Uterus (tissue), 4 donors: ENCODE data around the gene IGFBP4. TPM values are rescaled to one million over a fixed set of nuclear protein-coding genes. Genes with fewer than 3 reads are reported as not detected.

ENCODE experiments used
- DNase-seq, 2 donors: peaks; one replicate each; pipeline ENCODE4 v3.0.0-alpha.2; 2019 to 2020
- H3K27ac ChIP-seq, 2 donors: fragments of 200-600 bp; sonication (generic); 1 replicate in 1 of 2; 2 replicates in 1 of 2; pipeline ENCODE4 v1.5.1; 2016 to 2018
- H3K27me3 ChIP-seq, 2 donors: fragments of 200-600 bp; sonication (generic); one replicate each; pipeline ENCODE4 v1.5.1; 2018 to 2019; ENCODE audit warnings: control low read depth in 1 of 2
- H3K36me3 ChIP-seq, 2 donors: fragments of 200-600 bp; sonication (generic); one replicate each; pipeline ENCODE4 v1.5.1; 2019; ENCODE audit warnings: control low read depth in 1 of 2
- H3K4me1 ChIP-seq, 2 donors: fragments of 200-600 bp; sonication (generic); one replicate each; pipeline ENCODE4 v1.5.1; 2018 to 2019; ENCODE audit warnings: control low read depth in 1 of 2
- H3K4me3 ChIP-seq, 2 donors: fragments of 200-600 bp; sonication (generic); 1 replicate in 1 of 2; 2 replicates in 1 of 2; pipeline ENCODE4 v1.5.1; 2018 to 2019; ENCODE audit warnings: mild to moderate bottlenecking in 1 of 2
- H3K9me3 ChIP-seq, 2 donors: fragments of 200-600 bp; sonication (generic); one replicate each; pipeline ENCODE4 v1.5.1; 2019; ENCODE audit warnings: control low read depth in 1 of 2
- CTCF ChIP-seq, 4 experiments: fragments of 200-600 bp in 2 of 4; fragments of 450-650 bp in 2 of 4; sonication (generic) in 2 of 4; IDR thresholded peaks; one replicate each; pipeline ENCODE4 v1.5.1; 2016 to 2019; ENCODE audit warnings: antibody characterized with exemption in 4 of 4, mild to moderate bottlenecking in 2 of 4, moderate library complexity in 1 of 4
- POLR2A ChIP-seq, 2 donors: fragments of 450-650 bp; IDR thresholded peaks; one replicate each; pipeline ENCODE4 v1.6.1; 2016; ENCODE audit warnings: antibody characterized with exemption in 2 of 2, mild to moderate bottlenecking in 1 of 2, moderate library complexity in 1 of 2
- intact Hi-C: fragments of 100-400 bp; cut with DNase I; formaldehyde crosslinking; loops from one replicate; pipeline ENCODE4 v1.15.1; 2023; ENCODE audit warnings: low total_unique reads
- total RNA-seq, 4 donors: library from RNA; depleted of rRNA in 3 of 4; stranded (reverse); fragments of >200 nt in 3 of 4; gene quantifications; one replicate each; pipeline versions ENCODE4 v1.1.0 to v1.2.4, GENCODE V29; 2014 to 2023
- donor health status: DM: yes; HTN: yes; CAD: no.

The IGFBP4 gene
- total RNA-seq, 4 donors from 2014 or later = 331 to 1,351 (median 418) TPM

- TF ChIP-seq CTCF (IDR thresholded peaks at IDR 0.05) (no peak), POLR2A (IDR thresholded peaks at IDR 0.05) (no peak)
- intact Hi-C loops = loop anchor here (10.0 kb wide), 1 partner anchor 61 kb away; no protein-coding TSS in a partner anchor
- no peaks in the 10 kb centered on the region for H3K9me3 ChIP-seq
Measured at GRCh38 chr17:40473573-40474365, 30.5 kb downstream of the IGFBP4 start.

GRCh38 chr17:40474419-40475002 lies 31.3 kb downstream of the IGFBP4 start:
- Histone ChIP-seq H3K27me3 (no peaks in the 10 kb centered on the region), H3K9me3 (no peaks in the 10 kb centered on the region), H3K27ac (peak overlapping the region; percentile 41 to 51), H3K4me1 (peaks cover 0 to 10% of the 10 kb centered on the region in 2 donors), H3K4me3 (no peak overlapping the region), H3K36me3 (no peaks in the 10 kb centered on the region)
- no peak for TF ChIP-seq CTCF (IDR thresholded peaks at IDR 0.05)
- TF ChIP-seq POLR2A (IDR thresholded peaks at IDR 0.05) = no peak
- intact Hi-C loops = loop anchor here (5.0 to 10.0 kb wide), 2 partner anchors 32 to 60 kb away; partner anchors contain the start of gene IGFBP4
- DNase-seq = peak; percentile 53 to 62

More at GRCh38 chr17:40473573-40474365, 30.5 kb downstream of the IGFBP4 start:
- Histone ChIP-seq H3K36me3 (no peaks in the 10 kb centered on the region), H3K27ac (peak overlapping the region; percentile 51 to 58), H3K27me3 (no peaks in the 10 kb centered on the region), H3K4me3 (no peak overlapping the region), H3K4me1 (peaks cover 0 to 10% of the 10 kb centered on the region in 2 donors)
- no peak for DNase-seq

- TF ChIP-seq POLR2A (IDR thresholded peaks at IDR 0.05) = no peak
- TF ChIP-seq CTCF (IDR thresholded peaks at IDR 0.05) = no peak
- Histone ChIP-seq H3K27ac (peak overlapping the region; percentile 41 to 51), H3K4me1 (peaks cover 0 to 10% of the 10 kb centered on the region in 2 donors), H3K4me3 (no peak overlapping the region), H3K27me3 (no peaks in the 10 kb centered on the region), H3K9me3 (no peaks in the 10 kb centered on the region), H3K36me3 (no peaks in the 10 kb centered on the region)
- no peak for DNase-seq
- intact Hi-C loops = loop anchor here (5.0 to 10.0 kb wide), 2 partner anchors 33 to 59 kb away; partner anchors contain the start of gene IGFBP4
Measured at GRCh38 chr17:40475234-40475908, 32.1 kb downstream of the IGFBP4 start.

GRCh38 chr17:40477796-40478195 lies 34.5 kb downstream of the IGFBP4 start:
- Histone ChIP-seq H3K4me1 (no peaks in the 10 kb centered on the region), H3K27ac (no peak overlapping the region), H3K9me3 (no peaks in the 10 kb centered on the region), H3K27me3 (no peaks in the 10 kb centered on the region), H3K36me3 (no peaks in the 10 kb centered on the region), H3K4me3 (no peak overlapping the region)
- TF ChIP-seq POLR2A (IDR thresholded peaks at IDR 0.05) (no peak), CTCF (IDR thresholded peaks at IDR 0.05) (no peak)
- DNase-seq = no peak
- intact Hi-C loops = loop anchor here (5.0 to 10.0 kb wide), 2 partner anchors 35 to 57 kb away; partner anchors contain the start of gene IGFBP4
